Activated naive CD8-positive, alpha-beta T cell treated with anti-CD3 and anti-CD28 coated beads, Interleukin-2, amount 50 U/mL, for 16 hours (primary cell): Measurements from ENCODE around the gene REEP5.
"Not testable (repeated sequence)": the region's sequence is repeated elsewhere in the genome, so short reads cannot be mapped to it uniquely, and the experiment has no call there.

Source experiments
- DNase-seq: peaks from one replicate; pipeline ENCODE4 v3.0.0-alpha.2; 2020; ENCODE audit warnings: low read depth, low spot score

REEP5 gene

GRCh38 chr5:112886975-112887374 is 35.1 kb downstream of the REEP5 start:
- DNase-seq = no peak

GRCh38 chr5:112885001-112885400 is 37.0 kb downstream of the REEP5 start:
- no peak for DNase-seq

GRCh38 chr5:112883192-112883591 is 38.8 kb downstream of the REEP5 start:
- no peak for DNase-seq

- DNase-seq = no peak
These were observed 41.6 kb downstream of the REEP5 start for GRCh38 chr5:112880219-112880964.

GRCh38 chr5:112878760-112879159 is 43.3 kb downstream of the REEP5 start:
- DNase-seq = peak; percentile 8

- DNase-seq = no peak
These were observed 43.9 kb downstream of the REEP5 start for GRCh38 chr5:112878101-112878500.

- no peak for DNase-seq
These were observed 45.7 kb downstream of the REEP5 start for GRCh38 chr5:112876362-112876761.

GRCh38 chr5:112870966-112871365 is 51.1 kb downstream of the REEP5 start:
- no peak for DNase-seq

GRCh38 chr5:112869948-112870347 is 52.1 kb downstream of the REEP5 start:
- DNase-seq = no peak

- no peak for DNase-seq
These were observed 54.6 kb downstream of the REEP5 start for GRCh38 chr5:112867411-112867810.

- no peak for DNase-seq
These were observed 55.3 kb downstream of the REEP5 start for GRCh38 chr5:112866739-112867138.

- no peak for DNase-seq
These were observed 56.9 kb downstream of the REEP5 start for GRCh38 chr5:112865128-112865527.

- DNase-seq = no peak
These were observed 58.5 kb downstream of the REEP5 start for GRCh38 chr5:112863549-112863948.

- DNase-seq = no peak
These were observed 59.9 kb downstream of the REEP5 start for GRCh38 chr5:112862085-112862484.

GRCh38 chr5:112861638-112861985 is 60.4 kb downstream of the REEP5 start:
- no peak for DNase-seq

GRCh38 chr5:112860929-112861637 is 60.9 kb downstream of the REEP5 start, which contains the start of gene SRP19:
TSS of gene SRP19 (plus strand) at chr5:112861287. CDS start at chr5:112861377, 90 bp downstream.
- DNase-seq = peak; percentile 73

- not testable (repeated sequence) for DNase-seq
These were observed 61.5 kb downstream of the REEP5 start for GRCh38 chr5:112860571-112860928.

- DNase-seq = no peak
These were observed 64.2 kb downstream of the REEP5 start for GRCh38 chr5:112857866-112858265.

GRCh38 chr5:112854651-112855050 is 67.4 kb downstream of the REEP5 start:
- no peak for DNase-seq

GRCh38 chr5:112849912-112850311 is 72.1 kb downstream of the REEP5 start:
- no peak for DNase-seq

- DNase-seq = no peak
These were observed 73.8 kb downstream of the REEP5 start for GRCh38 chr5:112848116-112848811.

- no peak for DNase-seq
These were observed 74.7 kb downstream of the REEP5 start for GRCh38 chr5:112847306-112847705.

- no peak for DNase-seq
These were observed 75.5 kb downstream of the REEP5 start for GRCh38 chr5:112846556-112846955.
